Measurements from ENCODE around the gene VCX2.
"Not testable (repeated sequence)": the region's sequence is repeated elsewhere in the genome, so short reads cannot be mapped to it uniquely, and the experiment has no call there.

Gene VCX2

DNA sequence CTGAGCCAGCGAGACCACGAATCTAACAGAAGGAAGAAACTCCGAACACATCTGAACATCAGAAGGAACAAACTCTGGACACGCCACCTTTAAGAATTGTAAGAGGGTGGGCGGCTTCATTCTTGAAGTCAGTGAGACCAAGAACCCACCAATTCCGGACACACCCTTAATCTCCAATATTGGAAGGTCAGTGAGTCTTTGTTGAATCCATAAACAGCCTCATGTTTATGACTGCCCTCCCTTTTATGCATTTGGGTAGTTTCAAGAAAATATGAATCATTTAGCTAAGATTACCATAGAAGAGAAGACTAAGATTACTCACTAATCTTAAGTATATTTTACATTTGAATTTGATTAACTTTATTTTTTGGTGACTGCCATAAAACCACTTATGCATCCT lies 48.5 kb downstream of the VCX2 start:
- Histone ChIP-seq H3K9ac (ENCODE audit: low read depth, low read length) (no peak overlapping the region), H3K4me3 (ENCODE audit: low read depth in 1 of 2, low read length in 2 of 2) (no peak overlapping the region), H4K20me1 (ENCODE audit: insufficient read depth, low read length) (no peaks in the 10 kb centered on the region), H3K36me3 (ENCODE audit: insufficient read depth, low read length) (no peaks in the 10 kb centered on the region), H3K27me3 (ENCODE audit: insufficient read depth, low read length, poor library complexity) (no peaks in the 10 kb centered on the region), H3K4me1 (ENCODE audit: insufficient read depth, low read length) (no peaks in the 10 kb centered on the region), H2AFZ (ENCODE audit: low read depth, low read length) (no peak overlapping the region), H3K9me3 (ENCODE audit: insufficient read depth, low read length, severe bottlenecking) (no peaks in the 10 kb centered on the region), H3K4me2 (ENCODE audit: insufficient read depth, low read length) (no peak overlapping the region), H3K27ac (ENCODE audit: low read length) (no peak overlapping the region), H3K79me2 (ENCODE audit: insufficient read depth, low read length) (no peaks in the 10 kb centered on the region)
- TF ChIP-seq, protein P1, sequence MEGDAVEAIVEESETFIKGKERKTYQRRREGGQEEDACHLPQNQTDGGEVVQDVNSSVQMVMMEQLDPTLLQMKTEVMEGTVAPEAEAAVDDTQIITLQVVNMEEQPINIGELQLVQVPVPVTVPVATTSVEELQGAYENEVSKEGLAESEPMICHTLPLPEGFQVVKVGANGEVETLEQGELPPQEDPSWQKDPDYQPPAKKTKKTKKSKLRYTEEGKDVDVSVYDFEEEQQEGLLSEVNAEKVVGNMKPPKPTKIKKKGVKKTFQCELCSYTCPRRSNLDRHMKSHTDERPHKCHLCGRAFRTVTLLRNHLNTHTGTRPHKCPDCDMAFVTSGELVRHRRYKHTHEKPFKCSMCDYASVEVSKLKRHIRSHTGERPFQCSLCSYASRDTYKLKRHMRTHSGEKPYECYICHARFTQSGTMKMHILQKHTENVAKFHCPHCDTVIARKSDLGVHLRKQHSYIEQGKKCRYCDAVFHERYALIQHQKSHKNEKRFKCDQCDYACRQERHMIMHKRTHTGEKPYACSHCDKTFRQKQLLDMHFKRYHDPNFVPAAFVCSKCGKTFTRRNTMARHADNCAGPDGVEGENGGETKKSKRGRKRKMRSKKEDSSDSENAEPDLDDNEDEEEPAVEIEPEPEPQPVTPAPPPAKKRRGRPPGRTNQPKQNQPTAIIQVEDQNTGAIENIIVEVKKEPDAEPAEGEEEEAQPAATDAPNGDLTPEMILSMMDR (IDR thresholded peaks at IDR 0.05; ENCODE audit: borderline replicate concordance, extremely low read depth, low read length, poor library complexity, severe bottlenecking) = no peak
- TF ChIP-seq EZH2 (IDR thresholded peaks at IDR 0.05; ENCODE audit: borderline replicate concordance, low read depth, low read length, severe bottlenecking) = no peak
- ATAC-seq (ENCODE audit: insufficient read depth, low read depth) = no peak
- no peak for DNase-seq

- not testable (repeated sequence) for H3K27ac ChIP-seq (ENCODE audit: low read length); H4K20me1 ChIP-seq (ENCODE audit: insufficient read depth, low read length); DNase-seq; H3K9ac ChIP-seq (ENCODE audit: low read depth, low read length); H3K4me1 ChIP-seq (ENCODE audit: insufficient read depth, low read length); H3K79me2 ChIP-seq (ENCODE audit: insufficient read depth, low read length); H3K27me3 ChIP-seq (ENCODE audit: insufficient read depth, low read length, poor library complexity); H3K4me2 ChIP-seq (ENCODE audit: insufficient read depth, low read length); H3K4me3 ChIP-seq (ENCODE audit: low read depth in 1 of 2, low read length in 2 of 2); H2AFZ ChIP-seq (ENCODE audit: low read depth, low read length); H3K9me3 ChIP-seq (ENCODE audit: insufficient read depth, low read length, severe bottlenecking); H3K36me3 ChIP-seq (ENCODE audit: insufficient read depth, low read length); ATAC-seq (ENCODE audit: insufficient read depth, low read depth)
These were observed 49.7 kb downstream of the VCX2 start for GRCh38 chrX:8121391-8121790.

Measured in DND-41 (cell line).